Memory B cell (primary cell): Measurements from ENCODE around the gene DPM3.
"Not testable (repeated sequence)": the region's sequence is repeated elsewhere in the genome, so short reads cannot be mapped to it uniquely, and the experiment has no call there.

Source experiments
- ATAC-seq: fragments of 150-1000 bp; cut with Tn5 transposase; 2 replicates; pipeline ENCODE4 v1.10.0; 2021; ENCODE audit warnings: low read depth, mild to moderate bottlenecking, moderate library complexity
- DNase-seq, 2 donors: peaks; one replicate each; pipeline ENCODE4 v3.0.0; 2022; ENCODE audit warnings: low spot score in 2 of 2
- H3K27ac Mint-ChIP-seq: one replicate; pipeline ENCODE4 v1.8.0; 2022; ENCODE audit warnings: mild to moderate bottlenecking, moderate library complexity, mixed read lengths
- H3K27me3 Mint-ChIP-seq: one replicate; pipeline ENCODE4 v1.8.0; 2022; ENCODE audit warnings: mixed read lengths
- H3K36me3 Mint-ChIP-seq: one replicate; pipeline ENCODE4 v1.8.0; 2022; ENCODE audit warnings: mild to moderate bottlenecking, mixed read lengths
- H3K4me1 Mint-ChIP-seq: one replicate; pipeline ENCODE4 v1.8.0; 2022; ENCODE audit warnings: mixed read lengths
- H3K4me3 Mint-ChIP-seq: one replicate; pipeline ENCODE4 v1.8.0; 2022; ENCODE audit warnings: mild to moderate bottlenecking, moderate library complexity, mixed read lengths
- H3K9me3 Mint-ChIP-seq: one replicate; pipeline ENCODE4 v1.8.0; 2022; ENCODE audit warnings: mixed read lengths

Gene DPM3

GRCh38 chr1:155171836-155172731 is 31.8 kb upstream of the DPM3 start:
- H3K27me3 Mint-ChIP-seq = no peaks in the 10 kb centered on the region
- DNase-seq (no peak), ATAC-seq (peak; percentile 19)
- H3K4me3 Mint-ChIP-seq = peak overlapping the region; percentile 100
- H3K36me3 Mint-ChIP-seq = peaks cover 10% of the 10 kb centered on the region
- peak overlapping the region; percentile 97 for H3K27ac Mint-ChIP-seq
- H3K4me1 Mint-ChIP-seq = peaks cover 42% of the 10 kb centered on the region
- no peaks in the 10 kb centered on the region for H3K9me3 Mint-ChIP-seq

DNA sequence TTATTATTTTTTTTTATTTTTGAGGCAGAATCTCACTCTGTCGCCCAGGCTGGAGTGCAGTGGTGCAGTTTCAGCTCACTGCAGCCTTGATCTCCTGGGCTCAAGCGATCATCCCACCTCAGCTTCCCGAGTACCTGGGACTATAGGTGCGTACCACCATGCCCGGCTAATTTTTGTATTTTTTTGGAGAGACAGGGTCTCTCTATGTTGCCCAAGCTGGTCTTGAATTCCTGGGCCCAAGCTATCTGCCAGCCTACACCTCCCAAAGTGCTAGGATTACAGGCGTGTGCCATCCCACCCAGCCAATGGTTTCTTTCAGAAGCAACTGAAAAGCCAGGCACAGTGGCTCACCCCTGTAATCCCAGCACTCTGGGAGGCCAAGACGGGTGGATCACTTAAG is 30.5 kb upstream of the DPM3 start:
- no peak for ATAC-seq
- H3K27ac Mint-ChIP-seq = no peak overlapping the region
- no peak for DNase-seq
- H3K9me3 Mint-ChIP-seq = no peaks in the 10 kb centered on the region
- H3K36me3 Mint-ChIP-seq = peaks cover 10% of the 10 kb centered on the region
- no peaks in the 10 kb centered on the region for H3K27me3 Mint-ChIP-seq
- no peak overlapping the region for H3K4me3 Mint-ChIP-seq
- H3K4me1 Mint-ChIP-seq = peaks cover 38% of the 10 kb centered on the region

DNA sequence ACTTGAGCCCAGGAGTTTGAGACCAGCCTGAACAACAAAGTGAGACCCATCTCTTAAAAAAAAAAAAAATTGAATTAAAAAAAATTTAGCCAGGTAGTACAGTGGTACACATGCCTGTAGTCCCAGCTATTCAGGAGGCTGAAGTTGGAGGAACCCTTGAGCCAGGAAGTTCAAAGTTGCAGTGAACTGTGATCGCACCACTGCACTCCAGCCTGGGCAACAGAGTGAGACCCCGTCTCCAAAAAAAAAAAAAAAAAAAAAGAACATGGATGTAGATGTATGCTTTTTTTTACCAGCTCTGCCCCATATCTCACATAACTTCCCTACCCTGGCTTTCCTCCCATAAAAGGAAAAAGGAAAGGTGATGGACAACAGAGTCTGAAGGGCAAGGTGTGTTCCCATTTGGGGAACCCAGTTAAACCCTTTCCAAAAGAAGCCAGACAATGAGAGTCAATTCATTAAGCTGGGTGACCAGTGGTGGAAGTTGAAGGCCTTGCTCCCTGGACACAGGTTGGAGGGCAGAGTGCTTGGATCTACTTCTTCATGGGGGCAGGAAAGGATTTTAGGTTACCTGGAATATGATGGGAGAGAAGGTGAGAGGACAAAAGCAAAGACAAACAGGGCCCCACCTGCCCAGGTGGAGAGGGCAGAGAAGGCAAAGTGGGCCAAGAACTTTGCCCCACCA is 29.9 kb upstream of the DPM3 start:
- no peak overlapping the region for H3K27ac Mint-ChIP-seq
- ATAC-seq = no peak
- H3K4me3 Mint-ChIP-seq = no peak overlapping the region
- no peaks in the 10 kb centered on the region for H3K9me3 Mint-ChIP-seq
- DNase-seq = no peak
- H3K4me1 Mint-ChIP-seq = peaks cover 38% of the 10 kb centered on the region
- H3K27me3 Mint-ChIP-seq = no peaks in the 10 kb centered on the region
- H3K36me3 Mint-ChIP-seq = peaks cover 10% of the 10 kb centered on the region

- DNase-seq (no peak), ATAC-seq (no peak)
- Mint-ChIP-seq H3K4me3 (no peak overlapping the region), H3K4me1 (peaks cover 33% of the 10 kb centered on the region), H3K27me3 (no peaks in the 10 kb centered on the region), H3K27ac (peak overlapping the region; percentile 5), H3K9me3 (no peaks in the 10 kb centered on the region), H3K36me3 (peaks cover 10% of the 10 kb centered on the region)
Observed at GRCh38 chr1:155169541-155169940, 29.2 kb upstream of the DPM3 start.

DNA sequence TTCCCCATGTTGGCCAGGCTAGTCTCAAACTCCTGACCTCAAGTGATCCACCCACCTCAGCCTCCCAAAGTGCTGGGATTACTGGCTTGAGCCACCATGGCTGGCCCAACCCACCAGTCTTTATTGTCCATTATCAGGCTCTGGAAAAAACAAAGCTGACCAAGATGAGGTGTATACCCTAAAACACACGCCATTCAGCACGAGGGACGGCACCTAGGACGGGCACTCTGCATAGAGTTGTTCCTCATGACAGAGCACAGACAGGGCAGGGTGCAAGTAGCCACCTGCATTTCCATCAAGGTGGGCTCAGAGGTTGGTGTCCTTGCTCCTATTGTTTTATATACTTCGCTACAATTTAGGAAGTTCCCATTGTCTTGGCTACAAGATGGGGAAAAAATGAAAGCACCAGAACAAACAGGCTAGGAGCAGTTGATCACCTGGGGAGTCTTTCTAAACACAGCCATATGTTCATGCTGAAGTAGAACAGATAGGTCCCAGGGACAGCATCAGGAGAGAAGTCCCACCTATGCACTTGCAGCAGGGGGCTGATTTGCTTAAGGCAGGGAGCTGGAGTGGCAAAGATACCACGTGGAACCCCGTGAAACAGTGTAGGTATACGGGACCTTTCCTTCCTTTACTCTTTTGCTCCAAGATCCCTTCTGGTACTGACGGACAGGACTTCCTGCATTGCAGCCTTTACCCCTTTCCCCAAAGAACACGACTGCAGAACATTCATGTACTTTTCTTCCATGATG is 28.3 kb upstream of the DPM3 start:
- H3K4me3 Mint-ChIP-seq = no peak overlapping the region
- H3K9me3 Mint-ChIP-seq = no peaks in the 10 kb centered on the region
- ATAC-seq = no peak

GRCh38 chr1:155168105-155168445 is 27.7 kb upstream of the DPM3 start:
- not testable (repeated sequence) for H3K4me3 Mint-ChIP-seq

More for the DNA sequence above, 28.3 kb upstream of the DPM3 start:
- no peak overlapping the region for H3K27ac Mint-ChIP-seq
- H3K36me3 Mint-ChIP-seq = peaks cover 10% of the 10 kb centered on the region
- DNase-seq = no peak
- peaks cover 26% of the 10 kb centered on the region for H3K4me1 Mint-ChIP-seq
- H3K27me3 Mint-ChIP-seq = no peaks in the 10 kb centered on the region

GRCh38 chr1:155167166-155168104 is 27.1 kb upstream of the DPM3 start:
- peak; percentile 85 to 87 for DNase-seq
- H3K9me3 Mint-ChIP-seq = no peaks in the 10 kb centered on the region
- H3K36me3 Mint-ChIP-seq = peaks cover 10% of the 10 kb centered on the region
- peak; percentile 84 for ATAC-seq
- H3K27me3 Mint-ChIP-seq = no peaks in the 10 kb centered on the region
- H3K4me1 Mint-ChIP-seq = peaks cover 19% of the 10 kb centered on the region
- H3K27ac Mint-ChIP-seq = no peak overlapping the region
- H3K4me3 Mint-ChIP-seq = peak overlapping the region; percentile 69

More at GRCh38 chr1:155168105-155168445, 27.7 kb upstream of the DPM3 start:
- not testable (repeated sequence) for H3K27me3 Mint-ChIP-seq, DNase-seq, H3K27ac Mint-ChIP-seq, H3K36me3 Mint-ChIP-seq, ATAC-seq, H3K9me3 Mint-ChIP-seq
- H3K4me1 Mint-ChIP-seq = peaks cover 22% of the 10 kb centered on the region

DNA sequence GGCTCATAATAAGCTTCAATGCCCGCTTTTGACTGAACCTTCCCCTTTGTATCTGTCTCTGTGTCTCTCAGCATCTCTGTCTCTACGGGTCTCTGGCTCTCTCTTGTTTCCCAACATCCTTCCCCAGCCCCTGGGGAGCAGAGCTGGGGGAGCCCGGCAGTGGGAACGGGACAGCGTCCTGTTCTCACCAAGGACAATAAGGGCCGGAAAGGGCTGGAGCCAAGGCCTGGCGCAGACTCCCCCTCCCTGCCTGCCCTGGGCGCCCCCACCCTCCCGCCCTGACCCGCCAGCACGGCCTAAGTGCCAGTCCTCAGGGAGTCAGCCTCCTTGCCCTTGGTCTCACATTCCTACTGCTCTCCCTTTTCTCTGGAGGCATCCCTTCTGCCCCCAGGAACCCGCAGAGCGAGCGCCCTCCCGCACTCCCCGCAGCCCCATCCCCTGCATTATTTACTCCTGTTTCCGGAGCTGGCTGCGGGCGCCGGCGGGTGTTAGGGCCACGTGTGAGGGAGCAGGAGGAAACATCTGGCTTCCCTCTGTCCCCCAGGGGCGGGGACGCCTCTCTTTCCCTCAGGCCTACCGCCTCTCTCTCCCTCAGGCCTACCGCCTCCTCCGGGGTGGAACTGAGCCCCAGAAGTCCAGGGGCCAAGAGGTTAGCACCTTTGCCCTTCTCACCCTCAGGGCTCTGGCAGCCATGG is 26.3 kb upstream of the DPM3 start:
- Mint-ChIP-seq H3K4me3 (peak overlapping the region; percentile 69), H3K36me3 (peaks cover 10% of the 10 kb centered on the region), H3K27ac (no peak overlapping the region), H3K9me3 (no peaks in the 10 kb centered on the region), H3K27me3 (no peaks in the 10 kb centered on the region), H3K4me1 (peaks cover 14% of the 10 kb centered on the region)
- no peak for ATAC-seq
- DNase-seq = no peak

- ATAC-seq (no peak), DNase-seq (no peak)
- H3K36me3 Mint-ChIP-seq = peaks cover 10% of the 10 kb centered on the region
- peaks cover 14% of the 10 kb centered on the region for H3K4me1 Mint-ChIP-seq
- H3K9me3 Mint-ChIP-seq = no peaks in the 10 kb centered on the region
- no peak overlapping the region for H3K4me3 Mint-ChIP-seq
- H3K27me3 Mint-ChIP-seq = no peaks in the 10 kb centered on the region
- H3K27ac Mint-ChIP-seq = no peak overlapping the region
Observed at GRCh38 chr1:155166051-155166470, 25.7 kb upstream of the DPM3 start.

DNA sequence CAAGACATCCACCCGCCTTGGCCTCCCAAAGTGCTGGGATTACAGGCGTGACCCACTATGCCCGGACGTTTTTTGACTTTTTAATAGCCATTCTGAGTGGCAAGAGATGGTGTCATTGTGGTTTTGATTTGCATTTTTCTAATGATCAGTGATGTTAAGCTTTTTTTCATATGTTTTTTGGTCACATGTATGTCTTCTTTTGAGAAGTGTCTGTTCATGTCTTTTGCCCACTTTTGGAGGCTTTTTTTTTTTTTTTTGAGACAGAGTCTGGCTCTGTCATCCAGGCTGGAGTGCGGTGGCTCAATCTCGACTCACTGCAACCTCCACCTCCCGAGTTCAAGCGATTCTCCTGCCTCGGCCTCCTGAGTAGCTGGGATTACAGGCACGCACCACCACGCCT is 24.3 kb upstream of the DPM3 start:
- not testable (repeated sequence) for H3K27me3 Mint-ChIP-seq, H3K27ac Mint-ChIP-seq

GRCh38 chr1:155163785-155164184 is 23.5 kb upstream of the DPM3 start:
- H3K9me3 Mint-ChIP-seq, DNase-seq, H3K36me3 Mint-ChIP-seq, ATAC-seq, H3K27ac Mint-ChIP-seq, H3K27me3 Mint-ChIP-seq, H3K4me3 Mint-ChIP-seq: not testable (repeated sequence)
- peaks cover 14% of the 10 kb centered on the region for H3K4me1 Mint-ChIP-seq

More for the DNA sequence above, 24.3 kb upstream of the DPM3 start:
- not testable (repeated sequence) for H3K4me3 Mint-ChIP-seq, ATAC-seq, H3K36me3 Mint-ChIP-seq, DNase-seq, H3K9me3 Mint-ChIP-seq
- H3K4me1 Mint-ChIP-seq = peaks cover 14% of the 10 kb centered on the region

GRCh38 chr1:155162631-155163030 is 22.3 kb upstream of the DPM3 start:
- H3K36me3 Mint-ChIP-seq, H3K27me3 Mint-ChIP-seq, H3K4me1 Mint-ChIP-seq, H3K9me3 Mint-ChIP-seq, DNase-seq, ATAC-seq, H3K4me3 Mint-ChIP-seq, H3K27ac Mint-ChIP-seq: not testable (repeated sequence)

DNA sequence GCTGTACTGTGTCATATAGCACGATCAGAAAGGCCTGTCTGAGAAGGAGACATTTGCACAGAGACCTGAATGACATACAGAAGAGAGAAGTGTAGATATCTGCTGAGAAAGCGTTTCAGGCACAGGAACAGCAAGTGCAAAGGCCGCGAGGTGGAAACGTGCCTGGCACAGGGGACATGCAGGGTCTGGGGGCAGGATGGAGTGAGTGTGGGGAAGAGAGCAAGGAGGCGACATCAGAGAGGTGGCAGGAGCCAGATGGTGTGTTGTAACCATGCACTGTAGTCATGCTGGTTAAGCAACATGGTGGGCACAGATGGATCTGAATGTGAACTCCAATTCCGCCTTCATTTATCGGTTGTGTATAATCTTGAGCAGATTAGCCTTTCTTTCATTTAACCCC is 19.8 kb upstream of the DPM3 start:
- no peaks in the 10 kb centered on the region for H3K36me3 Mint-ChIP-seq
- H3K27me3 Mint-ChIP-seq = no peaks in the 10 kb centered on the region
- no peaks in the 10 kb centered on the region for H3K9me3 Mint-ChIP-seq
- H3K4me1 Mint-ChIP-seq = no peaks in the 10 kb centered on the region
- H3K27ac Mint-ChIP-seq = no peak overlapping the region
- H3K4me3 Mint-ChIP-seq = no peak overlapping the region
- no peak for DNase-seq
- ATAC-seq = no peak
